B cell (primary cell): Measurements from ENCODE around the gene PBX1. TPM values are rescaled to one million over a fixed set of nuclear protein-coding genes. Genes with fewer than 3 reads are reported as not detected.

Experiments
- ATAC-seq: fragments of 200-7000 bp; cut with Tn5 transposase; one replicate; pipeline ENCODE4 v1.10.0; 2021; ENCODE audit warnings: low read depth, mild to moderate bottlenecking, moderate number of reproducible peaks, moderate library complexity
- CTCF ChIA-PET: fragments of 350-600 bp; sonication (Branson Sonifier 250); formaldehyde crosslinking; loops from one replicate; lab custom pipeline; 2021; ENCODE audit warnings: antibody characterized with exemption, inconsistent platforms; lab: Charles Lee
- POLR2A ChIA-PET: fragments of 350-600 bp; sonication (Branson Sonifier 250); formaldehyde crosslinking; loops from one replicate; lab custom pipeline; 2021; ENCODE audit warnings: antibody characterized with exemption; lab: Charles Lee
- DNase-seq: peaks from one replicate; pipeline ENCODE4 v3.0.0; 2013
- H2AFZ ChIP-seq: 2 replicates; pipeline ENCODE4 v1.6.1; 2012; ENCODE audit warnings: mild to moderate bottlenecking, low read depth, low read length; ENCODE audit not compliant: insufficient read depth, poor library complexity, severe bottlenecking
- H3K27ac ChIP-seq, 2 donors: 1 replicate in 1 of 2; 2 replicates in 1 of 2; pipeline ENCODE4 v1.5.1; 2012 to 2013; ENCODE audit warnings: low read length in 2 of 2, mild to moderate bottlenecking in 2 of 2, moderate library complexity in 1 of 2
- H3K27me3 ChIP-seq, 4 experiments: fragments of 200-600 bp in 1 of 4; sonication (generic) in 1 of 4; replicated peaks in 1 of 4; 1 replicate in 2 of 4; 2 replicates in 2 of 4; pipeline versions ENCODE4 v1.6.1 to v1.7.0; 2013 to 2016; ENCODE audit warnings: low read length in 3 of 4, mild to moderate bottlenecking in 2 of 4, mixed read lengths in 1 of 4, moderate library complexity in 1 of 4; ENCODE audit not compliant: insufficient read depth in 4 of 4, control insufficient read depth in 3 of 4; ENCODE audit errors: control extremely low read depth in 1 of 4
- H3K36me3 ChIP-seq, 2 experiments: replicated peaks in 1 of 2; 1 replicate in 1 of 2; 2 replicates in 1 of 2; pipeline versions ENCODE4 v1.6.1 to v1.7.1; 2013; ENCODE audit warnings: low read length in 1 of 2; ENCODE audit not compliant: insufficient read depth in 2 of 2, control insufficient read depth in 1 of 2; ENCODE audit errors: control extremely low read depth in 1 of 2, extremely low read depth in 1 of 2
- H3K4me1 ChIP-seq, 2 donors: fragments of 200-600 bp in 1 of 2; sonication (generic) in 1 of 2; 1 replicate in 1 of 2; 2 replicates in 1 of 2; pipeline versions ENCODE4 v1.5.1 to v1.6.1; 2013 to 2017; ENCODE audit warnings: low read length in 2 of 2; ENCODE audit not compliant: control insufficient read depth in 2 of 2, insufficient read depth in 2 of 2
- H3K4me2 ChIP-seq: replicated peaks from 2 replicates; pipeline ENCODE3; 2012; ENCODE audit warnings: mild to moderate bottlenecking, low read depth, low read length; ENCODE audit not compliant: poor library complexity, severe bottlenecking
- H3K4me3 ChIP-seq, 5 experiments: fragments of 200-600 bp in 1 of 5; sonication (generic) in 1 of 5; 1 replicate in 3 of 5; 2 replicates in 2 of 5; pipeline versions ENCODE4 v1.5.1 to v1.7.0; 2011 to 2016; ENCODE audit warnings: low read length in 4 of 5, mild to moderate bottlenecking in 4 of 5, low read depth in 2 of 5, control low read depth in 1 of 5, moderate library complexity in 1 of 5; ENCODE audit not compliant: insufficient read depth in 1 of 5; ENCODE audit errors: control extremely low read depth in 1 of 5, extremely low read depth in 1 of 5
- H3K79me2 ChIP-seq: fragments of 200-600 bp; sonication (generic); one replicate; pipeline ENCODE4 v1.6.0; 2016; ENCODE audit warnings: low read length; ENCODE audit not compliant: control insufficient read depth, insufficient read depth
- H3K9ac ChIP-seq: fragments of 200-600 bp; sonication (generic); 2 replicates; pipeline ENCODE4 v1.6.1; 2017; ENCODE audit warnings: mild to moderate bottlenecking, low read length, moderate library complexity
- H3K9me3 ChIP-seq, 3 donors: one replicate each; pipeline versions ENCODE4 v1.6.1 to v1.7.1; 2013; ENCODE audit warnings: low read length in 2 of 3; ENCODE audit not compliant: control insufficient read depth in 2 of 3, insufficient read depth in 1 of 3; ENCODE audit errors: control extremely low read depth in 1 of 3
- H4K20me1 ChIP-seq: 2 replicates; pipeline ENCODE4 v1.6.0; 2012; ENCODE audit warnings: mild to moderate bottlenecking, low read length; ENCODE audit not compliant: insufficient read depth, control insufficient read depth, poor library complexity, severe bottlenecking
- H3K27ac Mint-ChIP-seq: one replicate; pipeline ENCODE4 v1.8.0; 2021; ENCODE audit warnings: mixed read lengths
- H3K27me3 Mint-ChIP-seq: one replicate; pipeline ENCODE4 v1.8.0; 2021; ENCODE audit warnings: mixed read lengths
- H3K4me1 Mint-ChIP-seq: one replicate; pipeline ENCODE4 v1.8.0; 2021; ENCODE audit warnings: mixed read lengths
- H3K4me3 Mint-ChIP-seq: one replicate; pipeline ENCODE4 v1.8.0; 2021; ENCODE audit warnings: mixed read lengths
- H3K9me3 Mint-ChIP-seq: one replicate; pipeline ENCODE4 v1.8.0; 2022; ENCODE audit warnings: mixed read lengths; ENCODE audit not compliant: insufficient read depth
- CTCF ChIP-seq: fragments of 200-600 bp; IDR thresholded peaks from one replicate; pipeline ENCODE4 v1.8.0; 2022; ENCODE audit warnings: antibody characterized with exemption, mild to moderate bottlenecking
- EZH2 ChIP-seq: IDR thresholded peaks from 2 replicates; pipeline ENCODE4 v1.6.1; 2012; ENCODE audit warnings: borderline replicate concordance, low read depth, mild to moderate bottlenecking, moderate library complexity, low read length; ENCODE audit not compliant: insufficient read depth, poor library complexity, severe bottlenecking
- WGBS: methylation state at CpG from one replicate; pipeline ENCODE4 v1.1.5; 2013; ENCODE audit warnings: missing lambda C conversion rate; ENCODE audit not compliant: insufficient coverage; 5-methylcytosine and 5-hydroxymethylcytosine counted together
- intact Hi-C: fragments of 100-400 bp; cut with micrococcal nuclease; formaldehyde crosslinking; loops from one replicate; pipeline ENCODE4 v1.10.0; 2022
- polyA plus RNA-seq: library from polyadenylated mRNA; depleted of rRNA; stranded (reverse); fragments of >200 nt; gene quantifications from 2 replicates; pipeline ENCODE4 v1.2.3, GENCODE V29; 2012
- total RNA-seq, 2 donors: library from RNA; stranded (reverse); fragments of 120-200 nt in 1 of 2; gene quantifications; 1 replicate in 1 of 2; 2 replicates in 1 of 2; pipeline versions ENCODE4 v1.2.3 to v1.2.4, GENCODE V29; 2013 to 2022

Gene PBX1
- total and polyA plus RNA-seq, 2 donors (not counting 1 experiment from before 2014, with no cell fraction given), result 0.32 TPM; not detected in 1

- H3K9me3 ChIP-seq, result no peaks in the 10 kb centered on the region
Measured at GRCh38 chr1:164607351-164607750, 48.4 kb downstream of the PBX1 start.

GRCh38 chr1:164608651-164609057 lies 49.7 kb downstream of the PBX1 start:
- POLR2A ChIA-PET, result no interaction called here
- no peaks in the 10 kb centered on the region for H3K36me3 ChIP-seq
- H3K79me2 ChIP-seq, result no peaks in the 10 kb centered on the region
- H3K27me3 ChIP-seq, result no peaks in the 10 kb centered on the region
- no peak overlapping the region for H3K4me3 ChIP-seq
- no peak overlapping the region for H3K9ac ChIP-seq
- no peak overlapping the region for H3K27ac ChIP-seq
- H3K4me3 Mint-ChIP-seq, result no peak overlapping the region
- ATAC-seq, result no peak
- no peaks in the 10 kb centered on the region for H3K9me3 Mint-ChIP-seq
- CTCF ChIA-PET, result no interaction called here
- TF ChIP-seq EZH2, result no peak
- no peak for TF ChIP-seq CTCF
- no peak overlapping the region for H2AFZ ChIP-seq
- H3K9me3 ChIP-seq, result no peaks in the 10 kb centered on the region
- H3K27me3 Mint-ChIP-seq, result peaks cover 9% of the 10 kb centered on the region
- no peaks in the 10 kb centered on the region for H4K20me1 ChIP-seq
- intact Hi-C loops, result no loop called here
- no peaks in the 10 kb centered on the region for H3K4me1 ChIP-seq
- no peak for DNase-seq
- no peaks in the 10 kb centered on the region for H3K4me1 Mint-ChIP-seq
- H3K27ac Mint-ChIP-seq, result no peak overlapping the region
- no peak overlapping the region for H3K4me2 ChIP-seq

More at GRCh38 chr1:164607351-164607750, 48.4 kb downstream of the PBX1 start:
- H3K27ac Mint-ChIP-seq, result no peak overlapping the region
- no peaks in the 10 kb centered on the region for H3K4me1 Mint-ChIP-seq
- no peak overlapping the region for H3K27ac ChIP-seq
- TF ChIP-seq CTCF (no peak), EZH2 (no peak)
- H2AFZ ChIP-seq, result no peak overlapping the region
- no peaks in the 10 kb centered on the region for H4K20me1 ChIP-seq
- ChIA-PET CTCF (interaction anchor here (1.0 kb wide), 1 partner anchor 9 kb away, joined by 3 read pairs; no protein-coding TSS in a partner anchor), POLR2A (no interaction called here)
- no peak overlapping the region for H3K4me2 ChIP-seq
- H3K4me3 ChIP-seq, result no peak overlapping the region
- intact Hi-C loops, result no loop called here
- H3K4me3 Mint-ChIP-seq, result no peak overlapping the region
- no peaks in the 10 kb centered on the region for H3K4me1 ChIP-seq
- H3K9me3 Mint-ChIP-seq, result no peaks in the 10 kb centered on the region
- DNase-seq (no peak), ATAC-seq (no peak)
- no peaks in the 10 kb centered on the region for H3K79me2 ChIP-seq
- WGBS, result 79% methylated on average over 3 of the region's 3 CpGs
- H3K36me3 ChIP-seq, result no peaks in the 10 kb centered on the region
- H3K27me3 ChIP-seq, result no peaks in the 10 kb centered on the region
- H3K9ac ChIP-seq, result no peak overlapping the region
- peaks cover 9% of the 10 kb centered on the region for H3K27me3 Mint-ChIP-seq
